HG03103 (cell line): ENCODE data around the gene WEE1.
"Not testable (repeated sequence)": the region's sequence is repeated elsewhere in the genome, so short reads cannot be mapped to it uniquely, and the experiment has no call there.

Experiments
- ATAC-seq: cut with Tn5 transposase; IDR thresholded peaks from one replicate; pipeline ENCODE4 v1.9.1; 2021; ENCODE audit warnings: low read depth; ENCODE audit not compliant: unreplicated experiment

WEE1 gene

GRCh38 chr11:9573052-9573774, at the start of gene WEE1:
TSS of gene WEE1 (plus strand) at chr11:9573670. CDS start at chr11:9573934, 264 bp downstream.
- ATAC-seq, result peak; percentile 81

DNA sequence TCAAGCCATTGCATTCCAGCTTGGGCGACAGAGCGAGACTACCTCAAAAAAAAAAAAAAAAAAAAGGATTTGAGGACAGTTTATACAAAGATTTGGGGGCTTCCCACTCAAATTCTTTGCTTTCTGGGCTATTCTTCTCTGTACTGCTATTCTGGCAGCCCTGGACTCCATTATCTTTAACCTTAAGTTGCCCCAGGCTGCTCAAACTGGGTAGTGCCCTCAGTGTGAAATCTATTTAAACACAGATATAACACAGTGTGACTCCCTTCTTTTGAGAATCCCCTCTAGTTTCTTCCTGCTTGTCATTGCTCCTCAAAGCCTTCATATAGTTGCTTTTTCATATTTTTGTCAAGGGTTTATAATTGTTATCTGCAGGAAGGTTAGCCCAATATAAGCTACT, 49.5 kb upstream of the WEE1 start:
- no peak for ATAC-seq

GRCh38 chr11:9525116-9525515, 48.4 kb upstream of the WEE1 start:
- no peak for ATAC-seq

DNA sequence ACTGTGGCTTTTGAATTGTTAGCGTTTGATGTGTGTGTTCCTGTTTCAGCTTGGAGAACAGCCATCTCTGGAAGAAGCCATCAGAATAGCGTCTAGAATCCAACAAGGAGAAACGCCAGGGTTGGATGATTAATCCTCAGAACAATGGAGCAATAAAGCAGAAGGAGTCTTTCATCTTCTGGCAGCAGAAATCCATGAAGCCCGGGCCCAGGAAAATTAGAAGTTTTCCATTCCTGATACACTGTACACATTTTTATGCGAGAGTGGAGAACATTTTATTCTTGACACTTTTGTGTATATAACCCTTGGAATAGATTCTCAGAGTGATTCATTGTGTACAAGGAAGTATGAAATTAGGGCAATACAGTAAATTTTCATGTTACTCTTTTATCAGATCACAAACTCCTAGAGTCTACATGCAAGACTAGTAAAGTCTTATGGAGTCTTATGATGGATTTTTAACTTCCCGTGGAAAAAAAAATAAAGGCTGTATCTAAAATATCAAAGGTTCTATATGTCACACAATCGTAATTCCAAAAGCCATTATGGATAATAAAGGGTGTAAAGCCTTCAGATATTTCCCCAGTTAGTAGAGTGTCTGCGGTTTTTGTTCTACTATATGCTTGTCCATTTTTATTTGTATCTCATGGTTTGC, 45.9 kb upstream of the WEE1 start:
- ATAC-seq, result no peak

GRCh38 chr11:9528136-9528501, 45.4 kb upstream of the WEE1 start:
- no peak for ATAC-seq

GRCh38 chr11:9528573-9529333, 44.7 kb upstream of the WEE1 start:
- ATAC-seq, result no peak

DNA sequence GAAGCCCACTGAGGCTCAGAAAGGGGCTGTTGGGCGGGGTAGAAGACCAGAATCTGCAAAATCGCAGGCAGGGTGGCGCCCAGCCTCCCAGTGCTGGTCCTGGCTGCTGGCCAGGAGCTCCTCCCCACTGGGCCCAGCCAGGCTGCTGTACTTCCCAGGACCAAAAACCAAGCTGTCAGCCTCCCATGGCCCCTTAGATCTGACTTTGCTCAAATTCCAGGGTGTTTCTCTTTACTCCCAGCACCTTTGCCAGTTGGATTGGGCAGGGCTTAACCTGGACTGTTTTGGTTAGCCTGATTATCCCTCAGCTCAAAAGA, 44.2 kb upstream of the WEE1 start:
- no peak for ATAC-seq

GRCh38 chr11:9530020-9530621, 43.3 kb upstream of the WEE1 start:
- ATAC-seq, result no peak

GRCh38 chr11:9530901-9531625, 42.4 kb upstream of the WEE1 start:
- no peak for ATAC-seq

DNA sequence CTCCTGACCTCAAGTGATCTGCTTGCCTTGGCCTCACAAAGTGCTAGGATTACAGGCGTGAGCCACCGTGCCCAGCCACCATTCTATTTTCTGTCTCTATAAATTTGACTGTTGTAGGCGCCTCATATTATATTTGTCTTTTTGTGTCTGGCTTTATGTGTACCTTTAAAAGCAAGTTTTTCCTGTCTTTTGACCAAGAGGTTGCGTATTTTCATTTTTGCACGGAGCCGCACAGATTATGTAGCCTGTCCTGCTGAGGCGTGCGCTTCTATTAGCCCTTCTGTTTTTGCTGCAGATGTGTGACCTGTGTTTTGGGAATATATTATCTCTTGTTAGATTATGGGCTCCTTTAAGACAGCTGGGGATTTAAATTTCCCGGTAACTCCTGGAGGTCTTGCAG, 40.4 kb upstream of the WEE1 start:
- ATAC-seq, result no peak

DNA sequence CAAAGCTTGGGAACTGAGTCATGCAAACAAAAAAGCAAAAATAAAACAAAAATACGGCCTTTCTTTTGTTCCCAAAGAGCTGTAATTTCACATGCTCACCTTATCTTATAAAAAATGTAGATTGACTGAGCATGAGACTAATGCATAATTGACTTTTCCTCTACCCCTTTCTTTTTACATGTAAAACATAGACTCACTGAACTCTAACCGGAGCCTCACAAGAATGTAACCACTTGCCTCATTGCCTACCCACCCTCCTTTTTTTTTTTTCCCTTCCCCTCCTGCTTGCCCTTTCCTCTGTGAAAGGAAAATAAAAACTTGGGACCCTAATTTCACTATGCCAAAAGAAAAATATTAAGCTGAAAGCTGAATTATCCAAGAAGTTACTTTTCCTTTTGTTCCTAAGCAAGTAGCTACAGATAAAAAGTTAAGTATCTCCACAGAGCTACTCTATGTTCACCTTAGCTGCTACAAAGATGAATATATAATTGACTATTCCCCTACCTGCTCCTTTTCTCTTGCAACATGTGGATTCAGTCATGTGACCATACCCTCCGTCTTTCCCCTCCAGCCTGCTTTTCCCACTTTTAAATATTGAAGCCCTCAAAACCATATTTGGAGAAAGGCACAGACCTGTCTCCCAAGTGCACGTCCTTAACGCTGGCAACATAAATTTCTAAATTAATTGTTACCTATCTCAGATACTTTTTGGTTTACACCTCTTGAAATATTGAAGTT, 39.6 kb upstream of the WEE1 start:
- ATAC-seq, result no peak

GRCh38 chr11:9535189-9535781, 38.2 kb upstream of the WEE1 start:
- no peak for ATAC-seq

DNA sequence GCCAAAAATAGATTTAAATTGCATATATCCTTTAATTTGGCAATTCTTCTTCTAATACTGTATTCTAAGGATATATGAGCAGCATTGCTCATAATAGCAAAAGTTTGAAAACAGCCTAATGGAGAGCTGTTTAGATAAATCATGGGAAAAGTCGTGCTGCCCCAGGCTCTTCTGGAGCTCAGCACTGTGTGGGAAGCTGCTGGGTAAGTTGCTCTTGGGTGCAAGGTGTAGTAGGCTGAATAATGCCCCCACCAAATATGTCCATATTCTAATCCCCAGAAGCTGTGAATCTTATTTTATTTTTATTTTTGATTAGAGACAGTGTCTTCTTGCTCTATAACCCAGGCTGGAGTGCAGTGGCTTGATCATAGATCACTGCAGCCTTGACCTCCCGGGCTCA, 34.9 kb upstream of the WEE1 start:
- ATAC-seq, result no peak

- ATAC-seq, result not testable (repeated sequence)
Observed at GRCh38 chr11:9549216-9549615, 24.3 kb upstream of the WEE1 start.

GRCh38 chr11:9550191-9550628, 23.3 kb upstream of the WEE1 start:
- no peak for ATAC-seq

DNA sequence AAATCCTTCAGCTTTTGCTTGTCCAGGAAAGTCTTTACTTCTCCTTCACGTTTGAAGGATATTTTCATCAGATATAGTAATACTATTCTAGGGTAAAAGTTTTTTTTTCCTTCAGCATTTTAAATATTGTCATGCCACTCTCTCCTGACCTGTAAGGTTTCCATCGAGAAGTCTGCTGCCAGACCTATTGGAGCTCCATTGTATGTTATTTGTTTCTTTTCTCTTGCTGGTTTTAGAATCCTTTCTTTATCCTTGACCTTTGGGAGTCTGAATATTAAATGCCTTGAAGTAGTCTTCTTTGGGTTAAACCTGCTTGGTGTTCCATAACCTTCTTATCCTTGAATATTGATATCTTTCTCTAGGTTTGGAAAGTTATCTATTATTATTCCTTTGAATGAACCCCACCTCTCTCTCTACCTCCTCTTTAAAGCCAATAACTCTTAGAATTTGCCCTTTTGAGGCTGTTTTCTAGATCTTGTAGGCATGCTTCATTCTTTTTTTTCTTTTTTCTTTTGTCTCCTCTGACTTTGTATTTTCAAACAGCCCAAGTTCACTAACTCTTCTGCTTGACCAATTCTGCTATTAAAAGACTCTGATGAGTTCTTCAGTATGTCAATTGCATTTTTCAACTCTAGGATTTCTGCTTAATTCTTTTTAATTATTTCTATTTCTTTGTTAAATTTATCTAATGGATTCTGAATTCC, 12.0 kb upstream of the WEE1 start:
- ATAC-seq, result no peak

DNA sequence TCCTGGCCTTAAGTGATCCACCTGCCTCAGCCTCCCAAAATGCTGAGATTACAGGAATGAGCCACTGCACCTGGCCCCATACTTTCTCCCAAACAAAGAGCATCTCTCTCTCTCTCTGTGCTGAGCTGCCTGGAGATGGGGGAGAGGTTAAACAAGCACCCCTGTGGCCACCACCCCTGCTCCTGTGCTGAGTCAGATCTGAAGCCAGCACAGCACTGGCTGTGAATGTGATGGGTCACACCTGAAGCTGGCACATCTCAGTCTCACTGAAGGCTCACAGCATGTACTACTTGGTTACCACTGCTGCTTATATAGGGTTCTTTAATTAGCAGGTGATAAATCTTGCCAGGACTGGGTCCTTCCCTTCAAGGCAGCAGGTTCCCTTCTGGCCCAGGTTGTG, 10.8 kb upstream of the WEE1 start:
- ATAC-seq, result no peak

DNA sequence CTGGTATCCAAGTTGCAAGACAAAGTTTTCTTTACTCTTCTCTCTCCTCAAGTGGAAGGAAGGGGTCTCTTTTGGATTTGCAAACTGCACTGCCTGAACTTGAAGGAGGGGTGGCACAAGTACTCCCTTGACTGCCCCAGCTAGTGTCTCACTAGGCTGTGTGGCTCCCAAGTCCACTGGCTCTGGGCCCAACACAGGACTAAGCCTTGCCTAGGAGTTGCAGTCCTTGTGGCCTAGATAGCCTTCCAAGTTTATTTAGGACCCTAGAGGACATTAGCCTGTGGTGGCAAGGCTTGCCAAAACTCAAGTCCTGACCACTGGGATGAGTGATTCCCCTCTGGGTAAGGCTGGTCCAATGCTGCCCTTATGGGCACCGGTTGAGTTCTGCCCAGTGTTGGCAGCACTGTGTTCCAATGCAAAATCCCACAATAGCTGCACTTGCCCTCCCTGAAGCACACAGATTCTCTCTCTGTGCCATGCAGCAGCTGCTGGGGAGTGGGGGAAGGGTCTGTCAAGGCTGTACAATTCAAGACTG, 10.2 kb upstream of the WEE1 start:
- ATAC-seq, result no peak
